GM19468 (cell line): ENCODE results near the gene PRCC.

Source experiments
- ATAC-seq: cut with Tn5 transposase; IDR thresholded peaks from one replicate; pipeline ENCODE4 v1.9.1; 2021; ENCODE audit warnings: mild to moderate bottlenecking, moderate library complexity, moderate number of reproducible peaks; ENCODE audit not compliant: unreplicated experiment; ENCODE audit errors: extremely low read depth

The PRCC gene

DNA sequence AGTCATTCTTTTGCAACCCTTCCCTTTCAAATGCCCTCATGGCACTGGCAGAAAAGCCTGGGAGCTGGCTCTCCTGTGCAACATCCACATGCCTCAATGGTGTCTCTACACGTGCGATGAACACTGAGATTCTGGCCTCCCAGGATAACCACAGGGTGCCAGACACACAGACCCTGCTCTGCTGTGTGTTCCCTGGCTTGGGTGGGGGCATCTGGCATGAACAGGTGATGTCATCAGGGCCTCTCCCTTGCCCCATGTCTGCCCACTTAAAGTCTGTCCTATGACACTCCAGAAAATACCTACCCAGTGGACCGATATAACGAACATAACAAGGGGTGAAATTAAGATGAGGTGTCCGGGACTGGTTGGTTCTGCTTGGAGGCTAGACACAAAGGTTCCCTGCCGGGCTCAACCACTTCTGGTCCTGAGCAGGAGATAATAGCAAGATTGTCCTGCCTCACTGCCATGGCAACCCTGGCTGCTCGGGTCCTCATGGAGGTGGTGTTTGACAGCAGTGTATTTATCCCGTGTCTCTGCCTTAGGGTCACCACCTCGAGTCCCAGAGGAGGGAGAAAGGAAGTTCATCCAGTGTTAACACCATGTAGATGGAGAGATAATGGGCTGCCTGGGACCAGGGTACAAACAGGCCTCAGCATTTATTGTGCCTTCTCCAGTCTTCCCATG is 72.2 kb downstream of the PRCC start:
- no peak for ATAC-seq

DNA sequence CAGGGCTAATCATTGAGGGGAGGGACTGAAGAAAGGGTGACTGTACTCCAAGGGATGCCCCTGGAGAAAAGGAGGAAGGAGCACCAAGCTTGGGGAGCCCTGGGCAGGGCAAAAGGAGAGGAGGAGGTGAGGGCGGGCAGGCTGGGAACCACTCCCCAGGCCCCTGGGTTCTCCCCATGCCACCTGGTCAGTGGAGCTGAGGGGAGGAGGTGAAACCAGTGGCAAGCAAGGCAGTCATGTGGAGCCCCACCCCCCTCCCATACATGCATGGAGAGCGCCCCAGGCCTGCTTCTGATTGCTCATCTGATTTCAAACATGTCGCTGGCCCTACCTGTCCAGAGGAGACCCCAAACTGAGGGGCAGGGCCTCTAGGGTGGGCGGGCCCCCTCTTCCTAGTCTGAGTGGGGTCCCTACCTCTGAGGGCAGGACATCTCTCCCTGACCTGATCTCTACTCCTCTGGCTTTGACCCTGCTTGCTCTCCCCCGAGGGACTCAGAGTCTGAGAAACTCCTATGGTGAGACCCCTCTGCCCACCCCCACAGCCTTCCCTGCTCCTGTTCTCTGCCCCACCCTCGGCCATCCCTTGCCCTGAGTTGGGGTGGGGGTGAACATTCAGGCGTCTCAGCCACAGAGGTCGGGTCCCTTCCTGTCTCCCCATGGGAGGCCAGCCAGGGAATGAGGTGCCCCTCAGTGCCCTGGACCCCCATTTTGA is 73.0 kb downstream of the PRCC start:
- no peak for ATAC-seq

DNA sequence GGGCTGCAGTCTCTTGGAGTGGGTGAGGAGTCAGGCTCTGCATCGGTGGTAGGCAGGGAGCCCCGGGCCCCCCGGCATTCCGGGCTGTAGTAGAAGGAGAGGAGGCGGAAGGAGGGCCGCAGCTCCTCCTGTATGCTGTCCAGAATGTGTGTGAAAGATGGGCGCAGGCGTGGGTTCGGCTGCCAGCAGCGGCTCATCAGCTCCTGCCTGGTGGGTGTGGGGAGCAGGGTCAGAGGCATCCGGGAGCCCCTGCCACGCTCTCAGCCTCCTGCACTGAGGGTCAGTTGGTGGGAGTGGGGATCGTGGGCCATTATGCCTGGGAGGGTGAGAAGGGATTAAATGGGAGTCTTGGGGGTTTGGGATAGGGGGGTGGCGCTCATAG is 73.6 kb downstream of the PRCC start:
- no peak for ATAC-seq

DNA sequence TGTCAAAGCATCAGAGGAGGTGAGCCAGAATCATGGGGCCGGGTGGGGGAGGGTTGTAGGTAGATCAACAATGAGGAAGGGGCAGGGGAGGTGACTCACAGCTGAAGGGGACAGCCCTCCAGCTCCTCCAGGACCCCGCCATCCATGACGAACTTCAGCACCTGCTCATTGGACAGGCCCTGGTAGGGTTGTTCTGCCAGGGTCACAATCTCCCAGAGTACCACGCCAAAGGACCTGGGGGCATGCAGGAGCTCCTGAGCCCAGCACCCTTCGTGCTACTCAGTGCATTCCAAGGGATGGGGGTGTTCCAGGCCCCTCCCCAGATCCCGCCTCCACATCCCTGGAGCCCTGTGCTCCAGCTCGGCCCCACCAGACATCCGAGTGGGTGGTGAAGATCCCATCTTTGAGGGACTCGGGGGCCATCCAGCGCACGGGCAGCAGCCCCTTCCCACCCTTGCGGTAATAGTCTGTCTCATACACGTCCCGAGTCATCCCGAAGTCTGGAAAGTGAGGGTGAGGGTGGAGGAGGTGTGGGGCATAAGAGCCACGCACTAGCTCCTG is 74.0 kb downstream of the PRCC start:
- ATAC-seq = no peak

DNA sequence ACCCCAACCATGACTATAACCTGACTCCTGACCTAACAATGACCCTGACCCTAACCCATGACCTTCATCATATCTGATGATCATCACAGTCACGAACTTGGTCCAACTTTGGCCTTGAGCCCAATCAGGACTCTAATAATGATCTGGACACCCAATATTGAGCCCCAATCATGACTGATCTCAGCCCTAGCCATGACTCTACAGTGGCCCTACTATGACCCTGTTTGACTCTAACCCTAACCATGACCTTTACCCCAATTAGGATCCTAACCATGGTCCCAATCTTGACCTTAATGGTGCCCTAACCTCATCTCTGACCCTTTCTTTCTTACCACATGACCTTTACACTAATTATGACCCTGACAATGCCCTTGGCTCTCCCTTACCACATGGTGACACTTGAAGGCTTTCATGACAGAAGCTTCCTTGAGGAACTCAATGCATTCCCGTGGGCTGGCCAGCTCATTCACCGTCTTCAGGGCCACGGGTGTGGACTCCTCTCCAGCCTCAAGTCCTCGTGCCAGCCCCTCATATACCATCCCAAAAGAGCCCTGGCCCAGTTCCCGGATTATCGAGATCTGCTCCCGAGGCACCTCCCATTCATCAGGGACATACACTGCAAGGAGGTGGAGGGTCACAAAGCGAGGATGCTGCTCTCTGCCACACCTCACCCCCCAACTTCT is 75.4 kb downstream of the PRCC start:
- no peak for ATAC-seq

DNA sequence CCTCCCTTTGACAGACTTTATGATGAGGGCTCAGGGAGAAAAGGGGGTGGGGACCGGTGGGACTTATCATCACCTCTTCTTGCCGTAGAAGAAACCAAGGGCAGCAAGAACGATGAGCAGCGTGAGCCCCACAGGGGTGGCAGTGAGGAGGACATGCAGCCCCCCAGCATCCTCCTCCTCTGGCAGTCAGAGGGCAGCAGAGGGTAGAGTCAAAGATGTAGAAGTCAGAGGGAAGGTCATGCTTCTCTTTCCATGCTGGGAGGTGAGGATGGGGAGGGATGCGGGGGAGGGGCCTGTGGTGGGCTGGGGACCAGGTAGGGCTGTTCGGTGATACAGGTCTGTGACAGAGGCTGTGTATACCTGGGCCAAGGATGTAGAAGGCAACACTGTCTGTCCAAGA is 76.8 kb downstream of the PRCC start:
- no peak for ATAC-seq

DNA sequence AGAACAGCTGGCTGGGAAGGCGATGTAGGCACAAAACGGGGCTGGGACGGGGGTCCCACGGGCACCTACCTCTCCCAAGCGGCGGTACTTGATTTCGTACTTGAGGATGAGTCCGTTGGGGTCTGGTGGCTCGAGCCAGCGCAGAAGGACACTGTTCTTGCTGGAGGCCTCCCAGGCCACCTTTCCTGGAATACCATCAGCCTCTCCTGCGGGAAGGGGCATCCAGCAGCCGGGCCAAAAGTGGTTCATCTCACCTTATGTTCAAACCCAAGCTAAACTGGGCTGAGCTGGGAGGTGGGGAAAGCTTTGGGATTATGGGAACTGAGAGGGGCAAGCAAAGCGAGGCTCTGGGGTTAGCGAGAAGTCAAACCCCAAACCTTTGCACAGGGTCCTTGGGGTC is 77.3 kb downstream of the PRCC start:
- no peak for ATAC-seq

DNA sequence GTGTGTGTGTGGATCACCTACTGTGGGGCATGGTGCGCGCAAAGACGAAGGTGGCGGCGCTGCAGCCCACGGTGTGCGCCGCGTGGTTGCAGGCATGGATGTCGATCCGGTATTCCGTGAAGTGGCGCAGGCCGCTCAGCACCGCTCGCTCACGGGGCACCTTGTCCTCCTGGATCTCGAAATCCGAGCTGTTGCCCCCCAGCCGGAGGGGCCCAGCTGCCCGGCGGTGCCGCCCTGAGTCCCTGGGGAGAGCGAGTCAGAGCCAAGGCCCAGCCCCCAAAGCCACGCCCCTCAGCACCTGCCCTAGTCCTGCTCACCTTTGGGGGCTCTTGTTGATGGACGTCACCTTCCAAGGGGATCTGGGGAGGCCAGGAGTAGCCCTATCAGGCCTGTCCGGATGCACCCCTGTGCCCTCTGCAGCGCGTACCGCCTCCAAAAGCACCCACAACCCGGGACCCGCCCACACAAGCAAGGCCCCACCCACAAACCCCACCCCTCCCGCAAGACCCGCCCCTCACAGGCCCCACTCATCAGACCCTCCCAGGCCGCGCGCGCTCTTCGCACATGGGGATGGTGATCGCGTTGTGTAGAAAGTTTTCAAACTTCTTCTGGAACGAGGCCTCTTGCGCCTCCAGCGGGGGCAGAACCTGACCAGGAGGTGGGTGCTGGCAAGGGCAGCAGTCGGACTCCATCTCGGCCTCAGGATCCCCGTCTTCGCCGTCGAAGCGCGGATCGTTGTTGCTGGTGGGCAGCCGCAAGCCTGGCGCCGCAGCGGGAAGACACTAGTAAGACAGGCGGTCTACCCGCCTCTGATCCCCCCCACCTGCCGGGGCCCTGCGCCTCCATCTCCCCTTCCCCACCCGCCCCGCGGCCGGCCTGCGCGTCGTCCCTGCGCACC is 78.0 kb downstream of the PRCC start:
- ATAC-seq = no peak

DNA sequence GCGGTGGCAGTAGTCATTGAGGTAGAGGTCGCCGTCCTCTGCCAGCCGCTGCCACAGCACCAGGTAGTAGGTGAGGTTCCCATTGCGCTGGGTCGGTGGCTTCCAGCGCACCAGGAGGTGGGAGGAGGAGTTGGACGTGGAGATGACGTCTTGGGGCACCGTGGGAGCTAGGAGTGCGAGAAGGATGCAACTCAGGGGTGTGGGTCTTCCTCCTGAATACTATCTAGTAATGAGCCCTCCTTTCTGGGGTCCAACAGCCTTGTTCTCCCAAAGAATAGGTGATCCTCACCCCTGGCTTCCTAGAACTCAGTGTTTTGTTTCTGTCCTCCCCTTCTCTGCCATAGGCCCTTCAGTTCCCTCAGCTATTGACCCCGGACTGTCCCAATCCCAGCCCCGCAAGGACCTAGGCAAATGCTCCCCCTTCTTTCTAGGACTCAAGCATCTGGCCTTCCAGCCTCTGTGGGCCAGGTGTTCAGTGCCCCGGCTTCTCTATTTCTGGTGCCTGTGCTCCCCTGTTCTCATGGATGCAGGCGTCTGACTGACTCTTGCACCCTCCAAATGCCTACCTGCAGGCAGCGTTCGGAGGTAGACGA is 78.7 kb downstream of the PRCC start:
- ATAC-seq = no peak

DNA sequence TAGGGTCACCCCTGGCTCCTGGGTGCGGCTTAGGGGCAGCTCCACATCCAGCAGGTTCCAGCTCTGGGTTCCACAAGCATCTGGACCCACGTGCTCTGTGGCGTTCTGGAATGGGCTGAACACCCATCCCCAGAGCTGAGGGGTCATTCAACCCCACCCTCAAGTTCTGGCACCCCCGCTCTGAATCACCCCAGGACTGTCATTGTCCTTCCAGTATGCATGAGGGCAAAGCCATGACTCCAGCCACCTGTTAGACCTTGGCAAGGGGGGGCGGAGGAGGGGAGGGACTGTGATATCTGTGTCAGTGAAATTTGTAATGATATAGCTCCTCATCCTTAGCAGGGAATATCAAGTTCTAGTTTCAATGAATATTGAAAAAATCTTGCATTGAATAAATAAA is 79.3 kb downstream of the PRCC start:
- ATAC-seq = no peak

DNA sequence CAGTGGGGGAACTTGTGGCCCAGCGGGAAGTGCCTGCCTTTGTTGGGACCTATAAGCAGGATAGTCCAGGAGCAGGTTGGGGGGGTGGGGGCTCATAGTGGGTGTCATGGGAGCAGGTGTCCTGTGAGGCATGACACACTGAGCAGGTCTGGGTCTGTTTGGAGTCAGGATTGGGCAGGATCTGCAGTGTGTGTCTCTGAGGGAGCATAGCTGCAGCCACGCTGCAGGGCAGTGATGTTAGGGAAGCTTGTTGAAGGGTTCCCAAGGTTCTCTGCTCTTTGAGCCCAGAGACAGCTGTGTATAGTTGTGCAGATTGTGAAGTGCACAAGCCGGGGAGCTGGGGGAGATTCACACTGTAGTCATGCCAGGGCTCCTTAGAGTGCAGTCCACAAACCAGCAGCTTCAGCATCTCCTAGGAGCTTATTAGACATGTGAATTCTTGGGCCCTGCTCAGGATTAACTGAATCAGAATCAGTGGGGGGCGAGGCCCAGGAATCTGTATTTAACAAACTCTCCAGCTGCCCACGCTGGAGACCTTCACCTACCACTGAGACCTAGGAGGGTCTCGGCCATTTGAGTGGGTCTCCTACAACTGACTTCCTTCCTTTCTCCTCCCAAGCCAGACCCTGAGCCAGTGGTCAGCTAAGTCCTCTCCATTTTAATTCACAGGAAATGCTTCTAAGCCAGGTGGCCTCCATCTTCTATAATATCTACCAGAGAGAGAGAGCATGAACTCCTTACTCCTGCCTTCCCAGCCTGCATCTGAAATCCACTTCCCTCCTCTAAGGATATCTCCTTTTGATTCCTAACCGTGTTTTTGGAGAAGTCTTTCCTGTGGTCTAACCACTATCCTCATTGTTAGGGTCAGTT is 80.5 kb downstream of the PRCC start:
- ATAC-seq = no peak

DNA sequence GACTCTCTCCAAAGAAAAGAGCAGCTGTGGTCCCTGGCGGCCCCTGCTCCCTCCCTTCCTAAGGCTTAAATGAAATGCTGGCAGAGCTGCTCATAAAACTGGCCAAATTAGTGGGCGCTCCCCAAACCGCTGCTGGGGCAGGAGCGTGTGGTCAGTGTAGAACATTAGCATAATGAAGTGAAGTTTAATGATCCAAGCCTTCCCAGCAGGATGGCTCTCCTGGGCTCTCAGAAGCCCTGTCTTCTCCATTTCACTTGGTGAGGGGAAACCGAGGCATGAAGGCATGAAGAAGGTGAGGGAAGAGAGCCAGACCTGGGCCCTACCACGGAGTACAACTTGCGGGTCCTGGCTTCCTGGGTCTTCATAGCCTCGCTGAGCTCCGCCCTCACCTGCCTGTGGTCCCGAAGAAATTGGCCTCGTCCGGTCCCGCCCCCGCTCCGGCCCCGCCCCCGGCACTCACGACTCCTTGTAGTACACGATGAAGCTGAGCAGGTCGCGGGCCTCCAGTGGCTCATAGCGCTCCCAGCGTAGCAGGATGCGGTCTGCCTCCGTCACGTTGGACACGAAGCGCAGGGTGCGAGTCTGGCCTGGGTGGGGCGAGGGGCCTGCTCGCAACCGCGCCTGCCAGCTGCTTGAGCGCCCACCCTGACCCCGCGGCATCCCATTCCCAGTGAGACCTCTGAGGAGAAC is 81.3 kb downstream of the PRCC start:
- ATAC-seq = no peak

DNA sequence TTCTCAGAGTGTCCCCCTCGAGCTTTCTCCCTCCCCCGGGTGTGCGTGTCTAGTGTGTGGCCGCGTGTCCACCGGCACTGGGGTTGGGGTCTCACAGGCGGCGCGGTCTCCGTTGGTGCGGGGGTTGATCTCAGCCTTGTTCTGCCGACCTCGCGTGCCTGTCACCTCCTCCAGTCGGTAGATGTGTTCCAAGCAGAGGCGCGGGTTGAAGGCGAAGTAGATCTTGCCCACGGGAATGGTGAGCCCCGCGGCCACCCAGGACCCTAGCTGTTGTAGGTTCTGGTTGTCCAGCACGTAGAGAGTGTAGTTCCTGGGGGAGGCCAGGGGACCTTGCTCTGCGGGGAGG is 81.8 kb downstream of the PRCC start:
- ATAC-seq = no peak
